ENCODE results near the gene CAST. TPM values are rescaled to one million over a fixed set of nuclear protein-coding genes. Genes with fewer than 3 reads are reported as not detected.

Gene CAST
- total RNA-seq, 1 donor from 2014 or later: 97.0 TPM

DNA sequence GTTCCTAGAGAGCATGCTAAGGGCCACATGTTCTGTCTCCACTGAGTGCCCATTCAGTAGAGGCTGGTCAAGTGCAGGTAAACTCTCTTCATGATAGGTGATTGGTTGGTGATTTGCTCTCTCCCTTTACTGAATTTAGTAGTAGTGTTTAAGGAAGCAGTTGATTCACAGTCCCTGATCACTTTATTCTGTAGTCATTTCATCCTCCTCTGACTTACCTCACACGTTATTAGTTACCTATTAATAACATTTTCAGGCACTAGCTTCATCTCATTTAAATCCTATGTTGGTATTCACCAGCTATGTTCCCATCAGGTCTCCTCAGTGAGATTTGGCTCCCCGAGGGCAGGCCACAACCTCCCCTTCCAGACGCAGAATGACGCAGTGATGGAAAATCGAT is 93.7 kb downstream of the CAST start:
- no peak for DNase-seq (ENCODE audit: low spot score, unreplicated experiment)
- peaks cover 14% of the 10 kb centered on the region for H3K36me3 Mint-ChIP-seq (ENCODE audit: insufficient read depth)
- H3K9me3 Mint-ChIP-seq (ENCODE audit: low read depth): no peaks in the 10 kb centered on the region
- H3K4me1 Mint-ChIP-seq (ENCODE audit: low read depth): no peaks in the 10 kb centered on the region
- no peak for TF ChIP-seq CTCF (IDR thresholded peaks at IDR 0.05; ENCODE audit: unreplicated experiment)
- no peak overlapping the region for H3K27ac Mint-ChIP-seq
- H3K4me3 Mint-ChIP-seq (ENCODE audit: low read depth): no peak overlapping the region
- H3K27me3 Mint-ChIP-seq: no peaks in the 10 kb centered on the region

DNA sequence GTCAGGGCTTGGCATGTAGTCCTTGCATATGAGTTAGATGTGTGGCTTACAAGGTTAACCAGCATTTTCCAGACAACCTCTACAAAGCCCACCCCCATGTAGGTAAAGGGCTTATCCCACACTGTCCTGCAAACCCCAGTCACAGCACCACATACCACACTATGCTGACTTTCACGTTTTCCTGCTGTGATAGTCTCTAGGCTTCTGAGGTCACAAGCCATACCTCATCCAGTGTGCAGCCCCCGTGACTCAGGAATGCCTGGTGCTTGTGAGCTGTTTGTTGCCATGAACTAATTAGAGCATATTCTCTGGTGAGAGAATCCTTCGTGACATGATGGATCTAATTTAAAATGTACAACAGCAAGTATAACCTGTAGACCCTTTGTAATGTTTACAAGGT is 94.8 kb downstream of the CAST start:
- no peak for DNase-seq (ENCODE audit: low spot score, unreplicated experiment)
- Mint-ChIP-seq H3K9me3 (ENCODE audit: low read depth) (no peaks in the 10 kb centered on the region), H3K4me1 (ENCODE audit: low read depth) (no peaks in the 10 kb centered on the region), H3K4me3 (ENCODE audit: low read depth) (no peak overlapping the region), H3K27me3 (no peaks in the 10 kb centered on the region), H3K36me3 (ENCODE audit: insufficient read depth) (peaks cover 12% of the 10 kb centered on the region), H3K27ac (no peak overlapping the region)
- no peak for TF ChIP-seq CTCF (IDR thresholded peaks at IDR 0.05; ENCODE audit: unreplicated experiment)

GRCh38 chr5:96758621-96759020 is 96.4 kb downstream of the CAST start:
- no peak for TF ChIP-seq CTCF (IDR thresholded peaks at IDR 0.05; ENCODE audit: unreplicated experiment)
- no peaks in the 10 kb centered on the region for H3K4me1 Mint-ChIP-seq (ENCODE audit: low read depth)

GRCh38 chr5:96761618-96762017 is 99.4 kb downstream of the CAST start:
- no peak for TF ChIP-seq CTCF (IDR thresholded peaks at IDR 0.05; ENCODE audit: unreplicated experiment)
- Mint-ChIP-seq H3K27me3 (no peaks in the 10 kb centered on the region), H3K36me3 (ENCODE audit: insufficient read depth) (peaks cover 9% of the 10 kb centered on the region), H3K4me3 (ENCODE audit: low read depth) (no peak overlapping the region), H3K27ac (no peak overlapping the region), H3K4me1 (ENCODE audit: low read depth) (peaks cover 3% of the 10 kb centered on the region), H3K9me3 (ENCODE audit: low read depth) (no peaks in the 10 kb centered on the region)
- no peak for DNase-seq (ENCODE audit: low spot score, unreplicated experiment)

More at GRCh38 chr5:96758621-96759020, 96.4 kb downstream of the CAST start:
- Mint-ChIP-seq H3K9me3 (ENCODE audit: low read depth) (no peaks in the 10 kb centered on the region), H3K4me3 (ENCODE audit: low read depth) (no peak overlapping the region), H3K36me3 (ENCODE audit: insufficient read depth) (peaks cover 8% of the 10 kb centered on the region), H3K27ac (no peak overlapping the region), H3K27me3 (no peaks in the 10 kb centered on the region)
- DNase-seq (ENCODE audit: low spot score, unreplicated experiment): no peak

DNA sequence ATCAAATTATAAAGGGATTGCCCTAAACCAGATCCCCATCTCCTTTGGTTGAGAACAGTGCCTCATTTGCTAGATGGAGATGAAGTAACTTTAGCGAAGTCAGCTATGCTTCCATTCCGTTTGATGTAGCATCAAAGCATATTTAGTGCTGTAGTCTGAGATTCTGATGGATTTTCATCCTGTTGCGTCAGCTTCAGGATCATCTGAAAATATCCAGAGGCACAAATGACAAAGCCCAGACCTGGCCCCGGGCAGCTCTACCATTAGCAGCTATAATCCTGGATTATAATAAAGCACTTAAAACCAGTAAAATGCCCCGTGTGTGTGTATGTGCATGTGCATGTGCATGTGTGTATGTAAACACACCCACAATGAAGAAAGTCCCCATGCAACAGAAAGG is 100.8 kb downstream of the CAST start:
- DNase-seq (ENCODE audit: low spot score, unreplicated experiment): no peak
- Mint-ChIP-seq H3K27ac (no peak overlapping the region), H3K4me3 (ENCODE audit: low read depth) (no peak overlapping the region), H3K36me3 (ENCODE audit: insufficient read depth) (peaks cover 11% of the 10 kb centered on the region), H3K9me3 (ENCODE audit: low read depth) (no peaks in the 10 kb centered on the region), H3K27me3 (no peaks in the 10 kb centered on the region), H3K4me1 (ENCODE audit: low read depth) (peaks cover 3% of the 10 kb centered on the region)
- TF ChIP-seq CTCF (IDR thresholded peaks at IDR 0.05; ENCODE audit: unreplicated experiment): no peak
